T-helper 2 cell (primary cell): ENCODE measurements around the gene ROBO2.

Source experiments
- DNase-seq, 5 experiments: peaks; one replicate each; pipeline versions ENCODE4 v3.0.0 to v3.0.0-alpha.2; 2012 to 2022

ROBO2 gene

DNA sequence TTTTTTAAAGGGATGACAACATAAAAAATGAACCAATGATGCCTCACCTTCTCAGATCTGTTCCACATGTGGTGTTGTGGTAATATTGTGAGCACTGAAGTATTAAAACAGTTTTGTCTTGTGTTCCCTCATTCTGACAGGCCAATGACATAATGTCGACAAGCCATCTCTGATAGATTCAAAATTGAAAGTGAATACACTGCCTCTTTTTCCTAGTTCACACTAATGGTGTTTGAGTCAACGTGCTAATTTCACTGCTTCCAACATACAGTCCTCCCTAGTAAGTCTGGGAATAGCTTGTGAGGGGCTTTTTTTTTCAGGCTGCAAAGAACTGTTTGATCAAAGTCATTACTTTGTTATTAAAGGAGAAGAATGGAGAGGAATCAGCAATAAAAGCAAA, 82.8 kb downstream of the ROBO2 start:
- no peak for DNase-seq

DNA sequence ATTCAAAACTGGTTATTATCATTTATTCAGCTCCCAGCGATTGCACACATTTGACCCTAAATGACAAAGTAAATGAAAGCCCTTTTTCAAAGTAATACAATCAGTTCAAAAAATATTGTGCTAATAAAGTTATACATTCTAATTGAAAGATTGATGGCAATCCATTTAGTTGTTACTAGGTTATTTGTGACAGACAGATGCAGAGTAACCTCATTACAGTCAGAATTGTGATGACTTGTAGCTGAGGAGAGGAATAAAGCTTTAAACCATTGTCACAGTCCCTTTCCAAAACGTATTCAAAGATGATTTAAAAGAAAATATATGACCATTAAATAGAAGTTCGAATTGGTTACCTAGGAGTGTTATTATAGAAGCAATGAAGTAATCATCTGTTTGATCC, 86.1 kb downstream of the ROBO2 start:
- no peak for DNase-seq

DNA sequence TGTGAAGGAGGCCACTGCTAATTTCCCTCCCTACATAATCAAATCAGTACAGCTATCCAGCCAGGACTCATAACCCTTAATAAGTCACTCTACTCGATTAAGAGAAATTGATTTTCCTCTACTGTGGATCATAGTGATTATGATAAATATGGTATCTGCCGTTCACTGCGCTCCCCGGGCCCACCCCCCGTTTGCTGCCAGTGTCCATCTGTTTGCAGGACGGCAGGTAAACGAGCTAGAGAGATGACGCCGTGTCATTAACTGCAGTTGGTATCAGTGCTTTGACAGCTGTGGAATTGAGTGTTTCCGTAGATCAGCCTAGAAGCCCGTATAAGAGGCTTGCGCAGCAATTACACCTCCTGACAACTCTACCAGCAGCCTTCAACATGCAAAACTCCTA, 94.9 kb downstream of the ROBO2 start:
- no peak for DNase-seq

DNA sequence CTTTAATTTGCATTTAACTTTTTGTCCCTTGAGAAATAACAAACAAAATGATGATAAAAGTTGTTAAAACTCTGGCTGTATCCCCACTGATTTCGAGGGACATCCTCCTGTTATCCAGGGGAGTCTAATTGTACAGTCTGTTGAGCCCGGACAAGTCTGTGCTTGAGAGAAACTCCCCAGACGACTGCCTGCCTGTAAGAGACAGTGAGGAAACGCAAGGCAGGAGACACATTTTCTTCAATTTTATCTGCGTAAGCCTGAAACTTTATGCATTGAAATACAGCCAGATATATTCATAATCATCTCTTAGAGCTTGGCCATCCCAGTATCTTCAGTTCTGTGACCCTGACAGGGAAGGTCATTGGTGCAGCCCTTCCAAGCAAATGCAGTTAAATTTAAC, 97.7 kb downstream of the ROBO2 start:
- no peak for DNase-seq

DNA sequence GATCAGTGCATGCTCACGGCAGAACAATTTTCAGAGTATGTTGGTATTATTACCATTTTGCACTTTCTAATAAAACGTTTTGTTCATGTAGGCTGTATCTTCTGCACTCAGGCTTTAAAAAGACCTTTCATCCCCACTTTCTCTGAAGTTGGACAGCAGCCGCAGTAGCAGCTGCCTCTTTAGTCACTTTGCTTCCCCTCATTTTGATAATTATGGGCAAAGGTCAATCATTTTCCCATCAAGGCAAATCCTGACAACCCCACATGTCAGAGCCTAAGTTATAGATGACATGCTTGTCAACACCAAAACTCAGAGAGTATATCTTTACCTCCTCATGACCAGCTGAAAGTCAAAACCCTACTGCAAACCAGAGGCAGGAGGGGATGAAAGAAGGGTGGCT, 99.7 kb downstream of the ROBO2 start:
- no peak for DNase-seq

DNA sequence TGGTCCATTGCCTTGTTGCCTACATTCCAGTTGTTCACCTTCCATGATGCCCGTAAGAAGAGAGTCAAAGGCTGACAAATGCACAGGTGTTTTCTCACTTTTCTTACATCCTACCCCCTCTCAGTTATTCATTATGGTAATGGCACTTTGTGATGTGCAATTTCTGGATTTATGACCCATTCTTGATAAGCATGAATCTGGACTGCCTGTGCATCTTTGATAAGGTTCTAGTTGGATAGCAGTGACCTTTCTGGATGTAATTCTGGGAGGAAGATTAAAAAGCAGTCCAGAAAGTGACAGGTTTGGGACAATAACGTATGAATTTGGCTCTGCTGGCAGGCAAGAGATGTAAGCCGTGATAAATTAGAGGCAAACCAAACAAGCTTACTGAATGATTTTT, 101.5 kb downstream of the ROBO2 start:
- no peak for DNase-seq

DNA sequence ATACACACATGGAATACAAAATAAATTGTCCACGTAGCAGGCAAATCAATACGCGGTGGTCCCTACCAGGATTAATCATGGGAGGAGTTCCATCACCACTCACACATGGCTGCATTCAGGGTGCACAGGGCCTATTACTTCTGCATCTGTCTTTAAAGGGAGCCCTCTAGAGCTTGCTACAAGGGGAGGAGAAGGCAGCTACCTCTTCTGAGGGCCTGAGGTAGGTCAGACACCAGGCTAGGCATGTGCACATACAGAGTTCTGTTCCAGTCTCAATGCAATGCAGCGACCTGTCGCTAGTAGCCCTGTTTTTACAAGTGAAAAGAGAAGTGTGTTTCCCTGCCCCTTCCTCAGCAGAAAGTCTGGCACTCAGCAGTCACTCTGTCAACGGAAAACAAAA, 102.7 kb downstream of the ROBO2 start:
- no peak for DNase-seq

DNA sequence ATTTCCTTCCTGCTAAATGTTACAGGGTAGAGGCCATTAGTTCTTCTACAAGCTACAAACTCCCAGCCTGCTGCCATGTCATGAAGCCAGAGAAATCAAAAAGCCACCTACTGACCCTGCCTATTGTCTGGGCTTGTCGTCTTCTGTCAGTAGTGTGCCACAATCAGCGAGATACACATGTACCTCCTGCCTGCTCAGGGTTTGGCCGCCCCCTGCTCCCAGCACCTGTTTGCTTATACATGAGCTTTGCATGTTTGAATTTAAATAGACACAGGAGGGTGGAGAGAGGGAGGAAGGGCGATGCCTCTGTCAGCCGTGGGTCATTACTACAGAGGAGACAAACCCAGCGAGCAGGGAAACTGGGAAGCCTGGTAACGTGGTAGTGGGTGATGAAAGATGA, 106.1 kb downstream of the ROBO2 start:
- DNase-seq, result no peak

DNA sequence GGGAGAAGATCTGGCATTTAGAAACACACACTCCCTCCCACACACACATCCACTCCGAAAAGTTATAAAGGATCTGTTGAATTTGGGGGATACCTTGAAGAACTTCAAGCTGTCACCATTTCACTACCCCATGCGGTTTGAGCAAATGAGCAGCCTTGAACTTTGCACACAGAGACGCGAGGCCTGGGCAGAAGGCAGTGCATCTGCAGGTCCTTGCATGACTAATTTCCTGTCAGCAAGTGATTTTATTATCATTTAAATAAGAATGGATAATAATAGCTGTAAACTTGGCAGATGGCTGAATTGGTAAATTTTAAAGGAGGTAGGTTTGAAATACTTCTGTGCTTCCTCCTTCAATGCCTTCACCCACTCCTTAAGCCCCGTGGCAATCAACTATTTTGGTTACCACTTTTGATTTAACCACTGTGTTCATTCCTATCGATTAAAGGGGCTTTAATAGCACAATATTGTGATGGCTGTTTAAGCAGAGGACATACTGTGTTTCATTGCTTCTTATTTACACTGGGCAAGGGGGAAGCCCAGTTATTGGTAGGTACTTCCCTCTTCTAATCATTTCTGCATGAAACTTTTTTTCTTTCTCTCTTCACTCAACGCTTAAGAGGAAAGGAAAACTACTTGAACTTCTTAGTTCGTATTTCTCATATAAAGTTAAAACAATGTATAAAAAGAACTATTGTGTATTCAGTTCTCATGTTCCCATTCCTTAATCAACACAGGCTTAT, 108.1 kb downstream of the ROBO2 start:
- no peak for DNase-seq

DNA sequence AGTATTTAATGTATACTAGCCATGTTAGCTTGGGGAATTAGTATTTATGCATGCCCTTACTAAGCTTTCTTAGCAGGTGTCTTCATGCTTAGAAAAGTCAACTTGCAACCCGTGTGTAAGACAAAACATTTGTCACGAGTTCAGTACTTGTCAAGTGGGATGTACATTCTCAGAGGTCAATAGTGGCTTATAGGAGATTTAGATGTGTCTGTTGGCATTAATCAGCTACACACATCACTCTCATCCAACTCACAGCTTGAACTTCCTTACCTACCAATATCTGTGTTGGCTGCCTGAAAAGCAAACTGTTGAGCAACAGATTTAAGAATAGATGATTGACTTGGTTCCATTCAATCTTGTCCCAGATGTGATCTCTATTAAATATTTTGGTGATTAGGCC, 109.5 kb downstream of the ROBO2 start:
- no peak for DNase-seq

DNA sequence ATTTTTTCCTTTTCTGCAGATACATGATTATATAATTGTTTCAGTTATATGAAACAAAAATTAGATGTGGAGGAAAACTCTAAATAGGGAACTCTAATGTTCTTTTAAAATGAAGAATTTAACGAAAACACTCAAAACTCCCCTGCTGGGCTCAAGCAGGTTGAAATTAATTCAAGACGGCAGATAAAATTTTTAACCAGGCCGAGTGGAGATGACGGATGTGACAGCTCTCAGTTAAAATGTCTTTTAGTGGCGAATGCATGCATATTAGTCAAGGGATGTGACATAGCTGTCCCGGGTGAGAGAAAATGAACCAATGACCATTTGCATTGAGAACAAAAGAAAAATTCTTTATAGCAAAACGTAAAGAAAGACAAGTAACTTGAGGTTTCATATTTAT, 110.1 kb downstream of the ROBO2 start:
- DNase-seq, result no peak

DNA sequence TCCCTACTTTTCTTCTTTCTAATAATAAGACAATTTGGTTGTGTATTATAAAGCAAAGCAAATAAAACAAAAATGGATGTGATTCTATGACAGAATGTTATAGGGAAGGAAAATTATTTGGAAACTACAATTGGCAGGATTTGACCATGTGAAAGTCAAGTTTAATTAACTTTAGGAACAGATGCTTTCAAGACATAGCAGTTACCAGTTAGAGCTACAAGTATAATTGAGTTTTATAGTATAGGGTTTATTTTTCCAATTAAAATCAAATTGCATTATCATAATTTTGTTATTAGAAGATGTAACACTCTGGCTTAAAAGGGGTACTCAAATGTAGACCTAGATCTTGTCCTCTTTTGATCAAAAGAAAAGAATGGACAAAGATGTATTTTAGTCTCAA, 110.9 kb downstream of the ROBO2 start:
- DNase-seq, result no peak

DNA sequence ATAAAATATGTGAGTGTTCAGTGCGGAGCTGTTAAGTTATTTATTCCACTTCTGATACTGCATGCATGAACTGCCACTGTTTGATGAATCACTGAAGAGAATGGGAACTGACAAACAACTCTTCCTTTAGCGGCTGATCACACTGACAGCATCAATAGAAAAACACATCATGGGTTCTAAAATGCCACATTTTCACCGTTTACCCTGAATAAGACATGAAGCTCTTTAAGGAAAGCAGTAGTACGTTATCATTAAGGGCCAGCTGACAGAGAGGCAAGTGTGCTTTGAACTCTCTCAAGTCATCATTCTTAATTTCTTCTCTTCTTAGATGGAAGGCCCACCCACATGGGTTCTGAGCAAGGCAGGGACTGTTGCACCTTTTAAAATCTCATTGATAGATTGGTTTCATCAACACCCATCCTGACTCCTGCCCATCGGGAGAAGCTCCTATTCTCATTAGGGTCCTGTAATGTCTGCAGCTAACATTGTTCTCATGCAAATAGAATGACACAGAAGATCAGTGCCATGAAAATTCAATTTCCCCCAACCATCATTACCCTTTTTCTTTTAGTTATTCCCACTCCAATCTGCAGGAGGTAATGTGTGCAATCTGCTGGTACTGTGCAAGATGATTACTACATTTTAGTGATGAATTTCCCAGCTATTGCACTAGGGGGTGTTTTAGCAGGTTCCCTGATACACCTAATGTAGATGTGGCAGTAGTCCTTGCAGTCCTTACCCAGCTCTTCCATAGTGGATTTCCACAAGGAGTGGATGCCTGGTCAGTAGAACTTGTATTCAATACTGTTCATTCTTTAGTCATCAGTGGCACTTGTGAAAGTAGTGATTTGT, 119.1 kb downstream of the ROBO2 start:
- no peak for DNase-seq

DNA sequence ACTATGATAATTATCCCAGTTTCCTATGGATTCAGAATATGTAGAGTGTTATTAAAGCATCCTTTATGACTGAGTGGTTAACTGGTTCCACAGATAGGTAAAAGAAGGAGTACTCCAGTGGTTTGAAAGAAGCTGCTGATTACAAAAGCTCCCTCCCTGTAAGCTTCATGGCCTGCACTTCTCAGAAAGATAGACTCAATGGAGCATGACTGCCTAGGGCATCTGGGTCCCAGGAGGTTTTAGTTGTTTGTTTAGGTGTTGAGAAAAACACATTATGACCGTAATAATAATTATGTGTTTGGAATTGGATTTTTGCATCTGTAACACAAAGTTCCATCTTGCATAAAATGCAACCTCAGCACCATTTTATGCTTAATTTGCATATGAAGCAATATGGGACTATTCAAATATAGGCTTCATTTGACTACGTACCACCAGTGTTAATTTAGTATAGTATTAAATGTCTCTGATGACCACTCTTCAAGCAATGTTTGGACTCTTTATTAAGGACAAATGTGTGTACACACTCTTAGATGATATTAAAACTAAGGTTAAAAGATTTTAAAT, 121.1 kb downstream of the ROBO2 start:
- no peak for DNase-seq

DNA sequence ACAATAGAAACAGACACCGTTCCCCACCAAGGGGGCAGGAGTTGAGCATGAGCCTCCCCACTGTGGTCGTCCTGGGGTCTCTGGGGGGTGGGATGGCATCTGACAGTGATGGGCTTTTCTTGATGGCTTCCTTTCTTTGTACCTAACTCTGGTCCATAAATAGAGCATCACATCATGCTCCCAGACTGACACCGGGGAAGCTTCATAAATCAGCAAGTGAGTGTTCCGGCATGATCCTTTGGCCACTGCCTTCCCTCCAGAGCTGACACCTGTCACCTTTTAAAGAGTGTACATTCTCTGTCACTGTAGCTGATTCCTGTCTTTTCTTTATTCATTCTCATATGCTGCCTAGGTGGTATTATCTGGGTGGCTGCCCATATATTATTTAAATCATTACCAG, 129.9 kb downstream of the ROBO2 start:
- DNase-seq, result no peak

DNA sequence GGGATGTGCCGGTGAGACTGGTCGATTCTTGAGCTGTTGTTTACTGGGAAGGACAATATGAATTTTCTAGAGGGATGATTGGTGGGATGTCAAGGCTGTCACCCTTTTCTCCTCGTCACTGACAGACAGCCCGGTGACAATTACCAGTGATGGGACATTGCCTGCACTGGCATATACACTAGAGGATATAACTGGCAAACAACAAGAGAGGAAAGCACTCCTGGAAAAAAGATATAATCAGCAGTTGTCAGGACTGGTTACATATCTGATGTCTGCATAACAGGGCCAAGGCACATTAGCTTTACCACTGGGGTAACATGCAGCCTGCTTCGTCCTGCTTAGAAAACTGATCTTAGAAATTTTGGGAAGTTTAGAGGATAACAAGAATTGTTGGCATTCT, 131.1 kb downstream of the ROBO2 start:
- DNase-seq, result no peak

DNA sequence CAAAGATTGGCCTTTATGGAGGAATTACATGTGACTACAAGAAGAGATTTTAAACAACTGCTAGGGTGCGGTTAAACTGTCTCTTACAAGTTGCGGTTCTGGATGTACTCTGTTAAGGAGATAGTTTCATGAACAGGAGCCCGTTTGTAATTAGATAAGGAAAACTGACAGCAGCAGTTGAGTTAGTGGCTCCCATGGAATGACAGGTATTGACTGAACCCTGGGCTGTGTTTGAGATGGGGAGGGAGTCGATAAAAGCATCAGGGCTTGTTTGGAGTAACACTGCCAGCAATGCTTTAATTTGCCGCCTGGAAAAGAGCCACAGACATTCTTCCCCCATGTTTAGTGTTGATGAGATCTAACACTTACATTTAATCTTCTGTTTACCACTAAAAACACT, 139.9 kb downstream of the ROBO2 start:
- no peak for DNase-seq

DNA sequence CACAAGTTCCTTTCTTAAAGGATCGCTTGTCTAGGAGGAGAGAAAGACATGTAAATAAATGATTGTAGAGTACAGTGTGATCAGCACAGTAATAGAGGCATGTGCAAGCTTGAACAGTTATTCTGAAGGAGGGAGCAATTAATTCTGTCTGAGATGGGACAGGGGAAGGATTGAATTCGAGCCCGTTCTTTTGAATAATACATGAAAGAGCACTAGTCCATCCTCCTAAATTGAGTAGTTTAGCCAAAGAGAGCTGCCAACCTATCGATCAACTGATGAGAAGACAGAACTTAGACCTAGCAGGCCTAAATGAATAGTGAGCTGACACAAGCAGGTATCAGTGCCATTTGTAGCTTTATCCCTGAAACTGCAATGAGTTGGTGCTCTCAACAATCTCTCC, 142.4 kb downstream of the ROBO2 start:
- no peak for DNase-seq

DNA sequence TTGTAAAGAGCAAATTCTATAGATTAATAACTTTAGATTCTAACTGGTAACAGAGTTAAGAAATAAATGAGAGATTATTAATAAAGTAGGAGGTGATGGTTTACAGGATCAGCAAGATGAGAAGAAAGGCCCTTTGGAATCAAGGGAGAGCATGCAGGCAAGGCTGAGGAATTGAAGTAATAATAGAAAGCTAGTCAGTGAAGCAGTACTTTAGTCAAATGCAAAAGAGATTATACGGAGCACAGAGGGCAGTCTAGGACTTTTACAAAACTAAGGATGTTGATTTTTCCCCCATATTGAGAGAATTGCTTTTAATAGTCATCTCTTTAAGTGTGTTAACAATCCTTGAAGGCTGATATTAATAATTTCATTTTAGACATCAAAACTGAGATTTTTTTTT, 146.4 kb downstream of the ROBO2 start:
- no peak for DNase-seq

DNA sequence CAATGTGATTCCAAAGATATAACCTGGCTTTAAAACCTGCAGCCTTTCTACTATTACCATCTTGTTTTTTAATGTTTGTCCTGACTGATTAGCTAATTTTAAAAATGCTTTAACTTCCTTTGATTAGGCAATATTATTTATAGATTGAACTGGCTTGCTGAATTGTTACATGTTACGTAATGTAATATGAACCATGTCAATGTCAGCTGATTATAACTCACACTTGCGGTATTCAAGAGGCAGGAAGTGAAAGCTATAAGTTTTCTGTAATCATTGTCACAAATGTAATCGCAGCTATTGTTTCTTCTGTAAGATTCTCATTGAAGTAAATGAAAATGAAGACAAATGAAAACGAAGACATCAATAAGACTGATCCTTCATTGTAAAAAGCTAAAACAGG, 146.8 kb downstream of the ROBO2 start:
- no peak for DNase-seq

DNA sequence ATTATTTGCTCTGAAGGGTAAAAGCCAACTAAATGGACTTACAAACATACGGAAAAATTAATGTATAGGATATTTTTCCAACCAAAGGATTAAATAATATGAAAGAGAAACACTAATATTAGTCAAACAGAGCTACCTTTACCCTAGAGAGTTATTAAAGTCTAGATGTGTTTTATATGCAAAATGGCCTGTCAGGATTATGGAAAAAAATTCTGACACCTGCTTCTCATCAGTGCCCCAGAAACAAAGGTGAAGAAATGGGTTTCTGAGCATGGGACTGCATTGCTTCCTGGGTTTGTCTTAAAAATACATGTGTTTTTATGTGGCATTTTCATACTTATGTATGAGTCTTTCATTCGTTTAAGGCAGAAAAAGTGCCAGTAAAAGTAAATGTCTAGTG, 148.3 kb downstream of the ROBO2 start:
- DNase-seq, result no peak

DNA sequence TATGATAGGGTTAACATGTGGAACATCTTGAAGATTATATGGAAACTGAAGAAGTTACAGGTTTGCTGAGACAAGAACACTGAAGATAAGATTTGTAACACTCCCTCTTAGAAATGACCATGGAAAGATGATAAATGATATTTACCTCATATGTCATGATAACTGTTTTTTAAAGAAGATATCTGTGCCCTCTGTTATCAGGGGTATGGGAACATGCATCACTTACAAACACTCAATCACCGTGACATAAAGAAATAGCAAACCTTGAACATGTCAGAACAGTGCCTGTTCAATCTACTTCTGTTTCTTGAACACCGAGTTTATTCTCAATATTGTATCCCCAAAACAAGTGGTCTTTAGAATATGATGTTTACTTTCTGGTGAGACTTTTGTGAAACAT, 149.4 kb downstream of the ROBO2 start:
- no peak for DNase-seq

DNA sequence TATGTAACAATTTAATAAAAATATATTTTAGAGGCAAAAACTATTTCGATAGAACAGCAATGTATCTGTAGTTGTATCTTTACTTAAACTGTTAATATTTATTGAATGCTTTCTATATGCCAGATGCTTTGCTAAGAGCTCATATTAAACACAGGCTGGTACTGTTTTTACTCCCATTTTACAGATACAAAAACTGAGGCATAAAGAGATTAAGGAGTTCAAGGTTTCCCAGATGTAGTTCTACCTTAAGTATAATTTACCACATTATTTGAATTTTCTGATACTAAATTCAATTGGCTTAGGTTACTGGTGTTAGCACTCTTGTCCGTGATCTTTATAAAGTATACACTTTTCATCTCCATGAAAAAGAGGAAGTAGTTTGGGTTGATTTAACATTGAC, 149.8 kb downstream of the ROBO2 start:
- DNase-seq, result no peak

DNA sequence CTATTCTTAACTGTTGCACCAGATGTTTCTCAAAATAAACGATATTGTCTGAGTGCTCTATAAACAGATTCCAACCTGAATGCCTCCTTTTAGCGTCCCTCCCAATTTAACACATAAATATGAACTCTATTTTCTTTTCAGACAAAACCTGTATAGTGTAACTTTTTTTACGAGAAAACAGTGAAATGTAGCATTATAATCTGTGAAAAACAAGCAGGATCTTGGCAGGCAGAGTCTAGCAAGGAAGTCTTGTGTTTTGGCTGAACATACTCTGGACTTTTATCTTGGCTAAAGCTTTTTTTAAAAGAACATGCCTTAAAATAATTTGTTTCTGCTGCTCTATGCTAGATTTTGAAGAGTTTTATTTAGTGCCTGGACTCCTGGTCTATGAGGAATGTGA, 150.5 kb downstream of the ROBO2 start:
- no peak for DNase-seq
